ENCODE measurements around the gene TMEM255B.
A peak's percentile ranks its signal among the peaks of the same experiment; 100 is the strongest.

The TMEM255B gene

GRCh38 chr13:113857531-113858195 is 98.6 kb downstream of the TMEM255B start:
- TF ChIP-seq, protein P1, sequence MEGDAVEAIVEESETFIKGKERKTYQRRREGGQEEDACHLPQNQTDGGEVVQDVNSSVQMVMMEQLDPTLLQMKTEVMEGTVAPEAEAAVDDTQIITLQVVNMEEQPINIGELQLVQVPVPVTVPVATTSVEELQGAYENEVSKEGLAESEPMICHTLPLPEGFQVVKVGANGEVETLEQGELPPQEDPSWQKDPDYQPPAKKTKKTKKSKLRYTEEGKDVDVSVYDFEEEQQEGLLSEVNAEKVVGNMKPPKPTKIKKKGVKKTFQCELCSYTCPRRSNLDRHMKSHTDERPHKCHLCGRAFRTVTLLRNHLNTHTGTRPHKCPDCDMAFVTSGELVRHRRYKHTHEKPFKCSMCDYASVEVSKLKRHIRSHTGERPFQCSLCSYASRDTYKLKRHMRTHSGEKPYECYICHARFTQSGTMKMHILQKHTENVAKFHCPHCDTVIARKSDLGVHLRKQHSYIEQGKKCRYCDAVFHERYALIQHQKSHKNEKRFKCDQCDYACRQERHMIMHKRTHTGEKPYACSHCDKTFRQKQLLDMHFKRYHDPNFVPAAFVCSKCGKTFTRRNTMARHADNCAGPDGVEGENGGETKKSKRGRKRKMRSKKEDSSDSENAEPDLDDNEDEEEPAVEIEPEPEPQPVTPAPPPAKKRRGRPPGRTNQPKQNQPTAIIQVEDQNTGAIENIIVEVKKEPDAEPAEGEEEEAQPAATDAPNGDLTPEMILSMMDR (IDR thresholded peaks at IDR 0.05; ENCODE audit: low read depth, low read length, missing control alignments): no peak
- in situ Hi-C loops (cut with HindIII; ENCODE audit: low sequenced_read_pairs): no loop called here
- DNase-seq (ENCODE audit: low read depth): no peak
- no peak overlapping the region for H3K4me3 ChIP-seq (ENCODE audit: low read depth, low read length)

GRCh38 chr13:113859311-113860050 is 100.5 kb downstream of the TMEM255B start:
- no peak for DNase-seq (ENCODE audit: low read depth)
- H3K4me3 ChIP-seq (ENCODE audit: low read depth, low read length): no peak overlapping the region
- in situ Hi-C loops (cut with HindIII; ENCODE audit: low sequenced_read_pairs): no loop called here
- TF ChIP-seq, protein P1 (IDR thresholded peaks at IDR 0.05; ENCODE audit: low read depth, low read length, missing control alignments): no peak

DNA sequence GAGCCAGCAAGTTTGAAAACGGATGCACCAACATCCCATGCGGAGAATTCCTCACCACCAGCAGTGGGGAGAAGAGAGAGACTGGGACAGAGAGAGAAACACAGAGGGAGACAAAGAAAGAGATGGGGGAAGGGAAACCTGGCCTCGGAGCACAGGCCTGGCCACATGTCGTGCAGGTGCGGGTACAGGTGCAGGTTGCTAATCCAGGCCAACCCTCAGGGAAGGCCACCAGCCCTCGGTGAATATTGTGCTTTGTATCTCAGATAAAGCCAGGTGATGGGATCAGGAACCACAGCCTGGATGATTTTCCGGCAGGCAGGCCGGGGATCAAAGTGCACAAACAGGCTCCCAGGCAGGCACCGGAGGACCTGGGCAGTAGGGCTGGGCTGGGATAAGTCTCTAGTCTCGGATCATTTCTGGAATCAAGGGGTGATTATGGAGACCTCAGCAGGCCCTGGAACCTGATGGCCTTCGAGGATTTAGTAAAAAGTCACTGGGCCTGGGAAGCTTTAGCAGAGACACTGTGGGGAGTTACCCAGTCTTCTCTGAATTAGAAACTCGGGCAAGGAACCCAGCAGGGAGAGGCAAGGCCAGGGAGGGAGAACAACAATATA is 101.1 kb downstream of the TMEM255B start:
- TF ChIP-seq, protein P1 (IDR thresholded peaks at IDR 0.05; ENCODE audit: low read depth, low read length, missing control alignments): no peak
- in situ Hi-C loops (cut with HindIII; ENCODE audit: low sequenced_read_pairs): no loop called here
- DNase-seq (ENCODE audit: low read depth): no peak
- no peak overlapping the region for H3K4me3 ChIP-seq (ENCODE audit: low read depth, low read length)

- no peak for DNase-seq (ENCODE audit: low read depth)
- TF ChIP-seq, protein P1 (IDR thresholded peaks at IDR 0.05; ENCODE audit: low read depth, low read length, missing control alignments): no peak
- in situ Hi-C loops (cut with HindIII; ENCODE audit: low sequenced_read_pairs): no loop called here
- peak overlapping the region; percentile 69 for H3K4me3 ChIP-seq (ENCODE audit: low read depth, low read length)
These were observed 101.8 kb downstream of the TMEM255B start for GRCh38 chr13:113860665-113861432.

DNA sequence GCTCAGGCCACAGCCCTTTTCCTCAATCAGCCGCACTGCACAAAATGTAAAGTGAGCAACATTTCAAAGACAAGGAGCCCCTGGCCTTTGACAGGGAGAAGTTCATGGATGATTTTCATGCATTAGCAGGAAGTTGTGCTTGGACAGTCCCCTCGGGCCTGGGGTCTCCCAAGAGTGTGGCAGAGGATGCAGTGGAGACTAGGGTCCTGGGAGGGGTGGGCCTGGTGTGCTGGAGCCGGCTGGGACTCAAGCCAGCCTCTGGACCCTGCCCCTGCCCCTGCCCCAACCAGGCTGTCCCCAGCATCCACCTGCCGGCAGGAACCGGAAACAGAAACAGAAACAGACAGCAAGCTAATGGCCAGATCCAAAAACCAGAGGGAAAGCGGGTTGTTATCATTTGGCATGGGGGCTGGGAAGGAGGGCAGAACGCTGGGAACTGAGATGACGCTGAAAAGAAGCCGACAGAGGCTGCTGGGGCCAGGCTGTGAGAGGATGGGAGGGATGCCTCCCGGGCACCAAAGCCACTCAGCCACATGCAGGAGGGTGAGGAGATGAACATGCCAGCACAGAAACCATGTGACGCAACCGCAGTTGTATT is 102.5 kb downstream of the TMEM255B start:
- no peak for DNase-seq (ENCODE audit: low read depth)
- TF ChIP-seq, protein P1 (IDR thresholded peaks at IDR 0.05; ENCODE audit: low read depth, low read length, missing control alignments): peak; percentile 3
- peak overlapping the region; percentile 69 for H3K4me3 ChIP-seq (ENCODE audit: low read depth, low read length)
- in situ Hi-C loops (cut with HindIII; ENCODE audit: low sequenced_read_pairs): no loop called here
